Caco-2 (cell line): Measurements from ENCODE around the gene SORBS1. TPM values are rescaled to one million over a fixed set of nuclear protein-coding genes. Genes with fewer than 3 reads are reported as not detected.

Experiments
- BruUV-seq: library from RNA; stranded (reverse); fragments of 400-500 nt; replicated peaks from 2 replicates; lab custom pipeline; 2021; lab: Mats Ljungman, UMichigan
- CTCF ChIA-PET: fragments of 300-600 bp; sonication (Branson Sonifier 250); formaldehyde crosslinking; loops from one replicate; lab custom pipeline; 2022; ENCODE audit warnings: antibody characterized with exemption; lab: Charles Lee
- POLR2A ChIA-PET: fragments of 300-600 bp; sonication (Branson Sonifier 250); formaldehyde crosslinking; loops from one replicate; lab custom pipeline; 2022; ENCODE audit warnings: antibody characterized with exemption; lab: Charles Lee
- DNase-seq, 2 experiments: peaks; one replicate each; pipeline versions ENCODE4 v3.0.0 to v3.0.0-alpha.2; 2020 to 2022
- H3K27me3 ChIP-seq: replicated peaks from 2 replicates; pipeline ENCODE4 v1.6.0; 2011; ENCODE audit warnings: low read length; ENCODE audit not compliant: control insufficient read depth, insufficient read depth
- H3K36me3 ChIP-seq: 2 replicates; pipeline ENCODE4 v1.5.1; 2011; ENCODE audit warnings: low read length; ENCODE audit not compliant: control insufficient read depth, insufficient read depth
- H3K4me1 ChIP-seq: fragments of 250-450 bp; sonication (Bioruptor Pico); 2 replicates; pipeline ENCODE4 v1.5.1; 2020; ENCODE audit warnings: mild to moderate bottlenecking
- H3K4me3 ChIP-seq: 2 replicates; pipeline ENCODE4 v1.5.1; 2011; ENCODE audit warnings: low read depth, mild to moderate bottlenecking, control low read depth, low read length
- H3K9me3 ChIP-seq: fragments of 250-450 bp; sonication (Bioruptor Pico); 2 replicates; pipeline ENCODE4 v1.5.1; 2020; ENCODE audit warnings: mild to moderate bottlenecking, moderate library complexity
- H3K27ac Mint-ChIP-seq: one replicate; pipeline ENCODE4 v1.8.0; 2022; ENCODE audit warnings: mixed read lengths; ENCODE audit not compliant: unreplicated experiment
- H3K27me3 Mint-ChIP-seq: one replicate; pipeline ENCODE4 v1.8.0; 2022; ENCODE audit warnings: mixed read lengths; ENCODE audit not compliant: insufficient read depth, unreplicated experiment
- H3K36me3 Mint-ChIP-seq: one replicate; pipeline ENCODE4 v1.8.0; 2022; ENCODE audit warnings: mild to moderate bottlenecking, mixed read lengths; ENCODE audit not compliant: insufficient read depth, unreplicated experiment
- H3K4me1 Mint-ChIP-seq: one replicate; pipeline ENCODE4 v1.8.0; 2022; ENCODE audit warnings: low read depth, mixed read lengths; ENCODE audit not compliant: unreplicated experiment
- H3K4me3 Mint-ChIP-seq: one replicate; pipeline ENCODE4 v1.8.0; 2022; ENCODE audit warnings: mild to moderate bottlenecking, moderate library complexity, mixed read lengths; ENCODE audit not compliant: unreplicated experiment
- H3K9me3 Mint-ChIP-seq: one replicate; pipeline ENCODE4 v1.8.0; 2022; ENCODE audit warnings: mixed read lengths; ENCODE audit not compliant: unreplicated experiment
- intact Hi-C: fragments of 100-400 bp; cut with micrococcal nuclease; formaldehyde crosslinking; loops from one replicate; pipeline ENCODE4 v1.10.0; 2022; ENCODE audit not compliant: unreplicated experiment
- total RNA-seq: library from RNA; stranded (reverse); gene quantifications from 2 replicates; pipeline ENCODE4 v1.2.3, GENCODE V29; 2022
- TF ChIP-seq, protein P1 (sequence below), 2 experiments: fragments of 200-600 bp in 1 of 2; IDR thresholded peaks; 1 replicate in 1 of 2; 2 replicates in 1 of 2; pipeline versions ENCODE4 v1.5.1 to v1.8.0; 2011 to 2022; ENCODE audit warnings: antibody characterized with exemption in 1 of 2, control low read depth in 1 of 2, inconsistent platforms in 1 of 2, low read depth in 1 of 2, low read length in 1 of 2, mild to moderate bottlenecking in 1 of 2, moderate library complexity in 1 of 2; ENCODE audit not compliant: insufficient read depth in 1 of 2, severe bottlenecking in 1 of 2, unreplicated experiment in 1 of 2

SORBS1 gene
- total RNA-seq, 1 experiment from 2014 or later = 39.3 TPM

- intact Hi-C loops = loop anchor here (10.0 kb wide), 1 partner anchor 304 kb away; no protein-coding TSS in a partner anchor
- ChIA-PET CTCF (no interaction called here), POLR2A (no interaction called here)
- Histone ChIP-seq H3K36me3 (peaks cover 8% of the 10 kb centered on the region), H3K4me1 (0 out of 2 replicates have a peak, but pooled peaks cover 3% of the 10 kb centered on the region), H3K27me3 (no peaks in the 10 kb centered on the region), H3K9me3 (no peaks in the 10 kb centered on the region), H3K4me3 (no peak overlapping the region)
- no peak for DNase-seq
- no peak overlapping the region for H3K4me3 Mint-ChIP-seq
- no peaks in the 10 kb centered on the region for H3K9me3 Mint-ChIP-seq
- H3K4me1 Mint-ChIP-seq = peaks cover 8% of the 10 kb centered on the region
- H3K36me3 Mint-ChIP-seq = peaks cover 20% of the 10 kb centered on the region
- H3K27ac Mint-ChIP-seq = peak overlapping the region; percentile 55
- no TSS peak for BruUV-seq
- H3K27me3 Mint-ChIP-seq = no peaks in the 10 kb centered on the region
- TF ChIP-seq, protein P1, sequence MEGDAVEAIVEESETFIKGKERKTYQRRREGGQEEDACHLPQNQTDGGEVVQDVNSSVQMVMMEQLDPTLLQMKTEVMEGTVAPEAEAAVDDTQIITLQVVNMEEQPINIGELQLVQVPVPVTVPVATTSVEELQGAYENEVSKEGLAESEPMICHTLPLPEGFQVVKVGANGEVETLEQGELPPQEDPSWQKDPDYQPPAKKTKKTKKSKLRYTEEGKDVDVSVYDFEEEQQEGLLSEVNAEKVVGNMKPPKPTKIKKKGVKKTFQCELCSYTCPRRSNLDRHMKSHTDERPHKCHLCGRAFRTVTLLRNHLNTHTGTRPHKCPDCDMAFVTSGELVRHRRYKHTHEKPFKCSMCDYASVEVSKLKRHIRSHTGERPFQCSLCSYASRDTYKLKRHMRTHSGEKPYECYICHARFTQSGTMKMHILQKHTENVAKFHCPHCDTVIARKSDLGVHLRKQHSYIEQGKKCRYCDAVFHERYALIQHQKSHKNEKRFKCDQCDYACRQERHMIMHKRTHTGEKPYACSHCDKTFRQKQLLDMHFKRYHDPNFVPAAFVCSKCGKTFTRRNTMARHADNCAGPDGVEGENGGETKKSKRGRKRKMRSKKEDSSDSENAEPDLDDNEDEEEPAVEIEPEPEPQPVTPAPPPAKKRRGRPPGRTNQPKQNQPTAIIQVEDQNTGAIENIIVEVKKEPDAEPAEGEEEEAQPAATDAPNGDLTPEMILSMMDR (IDR thresholded peaks at IDR 0.05; ENCODE audit: insufficient read depth in 1 of 2, low read depth in 1 of 2, low read length in 1 of 2, severe bottlenecking in 1 of 2, unreplicated experiment in 1 of 2) = no peak
Measured at GRCh38 chr10:95438781-95439180, 122.4 kb downstream of the SORBS1 start.

- no peaks in the 10 kb centered on the region for H3K27me3 Mint-ChIP-seq
- no peak for DNase-seq
- CTCF ChIA-PET = no interaction called here
- Histone ChIP-seq H3K9me3 (no peaks in the 10 kb centered on the region), H3K36me3 (peaks cover 8% of the 10 kb centered on the region), H3K4me3 (no peak overlapping the region), H3K27me3 (no peaks in the 10 kb centered on the region), H3K4me1 (0 out of 2 replicates have a peak, but pooled peaks cover 3% of the 10 kb centered on the region)
- BruUV-seq = no TSS peak
- H3K36me3 Mint-ChIP-seq = peaks cover 20% of the 10 kb centered on the region
- no peaks in the 10 kb centered on the region for H3K9me3 Mint-ChIP-seq
- intact Hi-C loops = loop anchor here (10.0 kb wide), 1 partner anchor 303 kb away; no protein-coding TSS in a partner anchor
- peaks cover 8% of the 10 kb centered on the region for H3K4me1 Mint-ChIP-seq
- no peak overlapping the region for H3K4me3 Mint-ChIP-seq
- H3K27ac Mint-ChIP-seq = no peak overlapping the region
- TF ChIP-seq, protein P1 (IDR thresholded peaks at IDR 0.05; ENCODE audit: insufficient read depth in 1 of 2, low read depth in 1 of 2, low read length in 1 of 2, severe bottlenecking in 1 of 2, unreplicated experiment in 1 of 2) = no peak
- POLR2A ChIA-PET = no interaction called here
Measured at GRCh38 chr10:95437669-95438068, 123.5 kb downstream of the SORBS1 start.

DNA sequence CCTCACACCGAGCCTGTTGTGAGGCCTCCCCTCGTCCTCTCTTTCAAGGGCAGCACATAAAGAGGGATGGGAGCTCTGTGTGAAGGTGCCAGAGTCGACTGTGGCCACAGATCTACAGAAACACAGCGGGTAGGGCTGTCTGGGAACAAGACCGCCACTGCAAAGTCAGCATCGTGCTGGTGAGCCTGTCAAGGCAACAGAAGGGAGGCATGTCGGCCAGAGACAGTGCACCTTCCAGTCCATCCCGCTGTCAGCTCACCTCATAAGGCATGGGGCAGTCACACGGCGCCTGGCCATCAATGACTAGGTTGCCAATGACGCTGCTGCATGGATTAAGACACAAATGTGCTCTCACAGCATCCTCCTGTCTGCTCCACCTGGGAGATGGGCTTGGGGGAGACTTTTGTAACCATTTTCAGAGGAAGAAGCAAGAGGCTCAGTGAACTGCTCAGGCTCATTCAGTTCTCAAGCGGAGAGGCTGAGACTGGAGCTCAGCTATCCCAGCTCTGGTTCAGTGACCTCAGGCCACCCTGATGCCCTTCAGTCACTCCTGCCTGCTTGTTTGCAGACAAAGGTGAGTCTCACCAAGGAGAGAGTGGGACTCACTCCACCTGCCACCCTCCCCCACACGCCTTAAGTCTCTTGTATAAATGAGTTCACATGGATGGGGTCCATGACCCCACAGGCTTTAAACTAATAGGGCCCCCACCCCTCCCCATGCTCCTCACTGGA, 125.5 kb downstream of the SORBS1 start:
- Histone ChIP-seq H3K4me3 (no peak overlapping the region), H3K4me1 (peaks cover 4% of the 10 kb centered on the region), H3K27me3 (no peaks in the 10 kb centered on the region), H3K9me3 (no peaks in the 10 kb centered on the region), H3K36me3 (peaks cover 8% of the 10 kb centered on the region)
- CTCF ChIA-PET = no interaction called here
- Mint-ChIP-seq H3K4me3 (no peak overlapping the region), H3K27me3 (no peaks in the 10 kb centered on the region), H3K9me3 (no peaks in the 10 kb centered on the region), H3K27ac (no peak overlapping the region), H3K4me1 (peaks cover 8% of the 10 kb centered on the region), H3K36me3 (peaks cover 24% of the 10 kb centered on the region)
- TF ChIP-seq, protein P1 (IDR thresholded peaks at IDR 0.05; ENCODE audit: insufficient read depth in 1 of 2, low read depth in 1 of 2, low read length in 1 of 2, severe bottlenecking in 1 of 2, unreplicated experiment in 1 of 2) = no peak
- DNase-seq = no peak
- POLR2A ChIA-PET = no interaction called here
- BruUV-seq = no TSS peak
- intact Hi-C loops = loop anchor here (10.0 kb wide), 1 partner anchor 301 kb away; no protein-coding TSS in a partner anchor
